Superior temporal gyrus (tissue), 1 donor: Measurements from ENCODE around the gene MAGOH.
"Not testable (repeated sequence)": the region's sequence is repeated elsewhere in the genome, so short reads cannot be mapped to it uniquely, and the experiment has no call there.

Experiments used
- DNase-seq: peaks from one replicate; pipeline ENCODE4 v3.0.0-alpha.2; 2016; ENCODE audit errors: extremely low spot score

Gene MAGOH

GRCh38 chr1:53238197-53239155, at the start of gene MAGOH:
MAGOH (minus strand) TSS chr1:53238518; CDS start chr1:53238448, 70 bp downstream.
- peak; percentile 97 for DNase-seq

GRCh38 chr1:53286955-53287354, 48.6 kb upstream of the MAGOH start:
- no peak for DNase-seq

- DNase-seq, result no peak
These were observed 47.8 kb upstream of the MAGOH start for GRCh38 chr1:53285969-53286760.

GRCh38 chr1:53285546-53285945, 47.2 kb upstream of the MAGOH start:
- no peak for DNase-seq

- no peak for DNase-seq
These were observed 46.1 kb upstream of the MAGOH start for GRCh38 chr1:53284224-53285020.

- not testable (repeated sequence) for DNase-seq
These were observed 44.8 kb upstream of the MAGOH start for GRCh38 chr1:53283156-53283555.

- DNase-seq, result no peak
These were observed 42.8 kb upstream of the MAGOH start for GRCh38 chr1:53281133-53281532.

- no peak for DNase-seq
These were observed 42.2 kb upstream of the MAGOH start for GRCh38 chr1:53280496-53280895.

GRCh38 chr1:53279296-53280200, 41.2 kb upstream of the MAGOH start:
- DNase-seq, result no peak

GRCh38 chr1:53278298-53278725, 40.0 kb upstream of the MAGOH start:
- DNase-seq, result peak; percentile 82

- DNase-seq, result no peak
These were observed 39.0 kb upstream of the MAGOH start for GRCh38 chr1:53277326-53277725.

GRCh38 chr1:53276902-53277281, 38.6 kb upstream of the MAGOH start:
- no peak for DNase-seq

- DNase-seq, result no peak
These were observed 38.0 kb upstream of the MAGOH start for GRCh38 chr1:53276153-53276901.

GRCh38 chr1:53275566-53275965, 37.2 kb upstream of the MAGOH start:
- DNase-seq, result no peak

- DNase-seq, result no peak
These were observed 36.3 kb upstream of the MAGOH start for GRCh38 chr1:53274541-53275185.

- no peak for DNase-seq
These were observed 35.7 kb upstream of the MAGOH start for GRCh38 chr1:53274026-53274425.

GRCh38 chr1:53273526-53273925, 35.2 kb upstream of the MAGOH start:
- no peak for DNase-seq

- DNase-seq, result no peak
These were observed 34.0 kb upstream of the MAGOH start for GRCh38 chr1:53272349-53272748.

GRCh38 chr1:53271446-53272090, 33.2 kb upstream of the MAGOH start:
- DNase-seq, result no peak
